SHP77 (cell line): Measurements from ENCODE around the gene NME3.
"Not testable (repeated sequence)": the region's sequence is repeated elsewhere in the genome, so short reads cannot be mapped to it uniquely, and the experiment has no call there.

Source experiments
- DNase-seq, 2 experiments: peaks; one replicate each; lab custom pipeline; 2025; lab: John Stamatoyannopoulos, UW

The NME3 gene

GRCh38 chr16:1747934-1748333 is 23.4 kb downstream of the NME3 start:
- DNase-seq: no peak

GRCh38 chr16:1746693-1747195 is 24.6 kb downstream of the NME3 start:
- no peak for DNase-seq

DNA sequence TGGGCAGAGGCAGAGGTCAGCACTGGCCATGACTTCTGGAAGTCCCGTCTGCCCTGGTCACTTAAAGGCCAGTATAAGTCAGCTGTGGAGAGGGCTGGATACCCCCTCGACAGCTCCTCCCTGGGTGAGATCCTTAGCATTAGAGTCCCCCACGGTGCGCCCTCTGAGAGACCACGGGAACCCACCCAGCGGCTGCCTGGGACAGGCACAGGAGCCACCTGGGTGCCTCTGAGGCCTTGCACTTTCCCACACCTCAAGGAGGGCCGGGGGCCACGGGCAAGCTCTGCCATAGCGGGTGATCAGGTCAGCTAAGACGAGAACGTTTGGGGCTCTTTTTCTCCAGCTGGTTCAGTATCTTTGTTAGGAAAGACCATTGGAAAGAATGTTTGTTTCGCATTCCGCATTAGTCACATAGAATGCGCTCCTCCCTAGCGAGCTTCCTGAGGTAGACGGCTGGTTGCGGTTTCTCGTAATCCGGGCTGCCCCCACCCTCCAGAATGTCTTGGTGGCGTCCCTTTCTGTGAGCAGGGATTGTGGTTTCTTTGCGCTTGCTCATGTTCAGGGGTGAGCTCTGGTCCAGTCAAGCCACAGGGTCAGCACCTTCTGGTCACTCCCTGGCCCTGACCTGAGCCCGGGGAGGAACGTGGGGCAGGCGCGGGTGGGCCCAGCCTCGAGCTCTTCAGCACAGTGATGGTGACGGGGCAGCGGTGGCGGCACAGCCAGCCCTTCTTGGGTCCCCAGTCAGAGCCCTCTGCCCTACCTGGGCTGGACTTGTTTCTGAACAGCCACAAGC is 25.2 kb downstream of the NME3 start:
- no peak for DNase-seq

DNA sequence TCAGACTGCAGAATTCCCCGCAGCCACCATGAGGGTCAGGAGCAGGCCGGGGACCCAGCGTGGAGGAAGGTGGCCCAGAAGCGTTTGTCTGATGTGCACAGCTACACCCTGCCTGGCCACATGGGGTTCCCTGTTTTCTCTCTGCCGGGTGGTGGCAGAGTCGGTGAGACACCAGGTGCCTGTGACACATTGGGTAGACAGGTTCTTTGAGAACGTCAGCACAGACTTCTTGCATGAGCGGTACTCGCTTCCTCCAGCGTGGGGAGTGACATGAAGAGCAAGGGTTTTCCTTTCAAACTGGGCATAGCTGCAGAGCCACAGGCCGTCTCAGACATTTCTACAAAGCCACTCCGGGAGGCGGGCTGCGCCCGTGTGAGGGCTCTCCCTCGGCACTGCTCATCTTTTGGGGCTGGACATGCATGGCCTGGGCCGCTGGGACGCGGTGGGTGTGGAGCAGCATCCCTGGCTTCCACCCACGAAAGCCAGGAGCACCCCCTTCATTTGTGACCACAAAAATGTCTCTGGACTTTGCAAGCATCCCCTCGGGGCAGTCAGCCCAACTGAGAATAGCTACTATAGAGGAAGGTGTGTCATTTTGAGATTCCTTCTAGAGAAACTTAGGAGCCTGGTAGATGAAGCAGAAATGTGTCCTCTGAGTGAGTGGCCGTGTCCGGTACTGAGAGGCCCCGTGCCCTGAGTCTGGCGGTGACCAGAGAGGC is 26.0 kb downstream of the NME3 start:
- DNase-seq: no peak

GRCh38 chr16:1744338-1744840 is 27.0 kb downstream of the NME3 start:
- DNase-seq: no peak

GRCh38 chr16:1743376-1744337 is 27.7 kb downstream of the NME3 start:
- no peak for DNase-seq

GRCh38 chr16:1741553-1742165 is 29.7 kb downstream of the NME3 start:
- no peak for DNase-seq

DNA sequence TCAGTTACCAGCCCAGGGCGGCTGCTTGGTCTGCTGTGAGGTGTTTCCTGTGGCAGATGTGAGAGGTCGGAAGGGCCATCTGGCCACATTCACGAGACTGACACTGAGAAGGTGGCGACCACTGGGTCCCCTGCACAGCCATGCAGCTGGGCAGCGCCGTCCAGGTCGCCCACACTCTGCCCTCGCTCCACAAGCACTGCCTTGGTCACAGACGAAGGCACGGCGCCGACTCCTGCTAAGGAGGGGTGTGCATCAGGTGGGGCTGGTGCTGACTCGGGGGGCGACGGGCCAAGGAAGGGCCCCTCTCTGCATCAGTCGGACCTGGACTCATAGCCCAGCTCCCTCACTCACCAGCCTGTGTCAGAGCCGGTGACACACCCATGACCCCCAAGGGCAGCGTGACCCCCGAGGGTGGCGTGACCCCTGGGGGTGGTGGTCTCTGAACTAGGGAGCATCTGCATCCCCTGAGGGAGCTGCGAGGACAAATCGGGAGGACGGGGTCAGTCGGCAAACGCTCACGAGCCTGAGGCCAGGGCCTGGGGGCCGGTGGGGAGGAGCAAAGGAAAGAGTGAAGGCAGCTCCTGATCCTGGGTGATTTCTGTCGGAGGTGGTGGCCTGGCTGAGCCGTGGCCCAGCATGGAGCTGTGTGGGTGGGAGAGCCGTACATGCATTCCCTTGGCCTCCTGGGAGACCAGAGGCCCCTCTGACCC is 30.4 kb downstream of the NME3 start:
- DNase-seq: no peak

DNA sequence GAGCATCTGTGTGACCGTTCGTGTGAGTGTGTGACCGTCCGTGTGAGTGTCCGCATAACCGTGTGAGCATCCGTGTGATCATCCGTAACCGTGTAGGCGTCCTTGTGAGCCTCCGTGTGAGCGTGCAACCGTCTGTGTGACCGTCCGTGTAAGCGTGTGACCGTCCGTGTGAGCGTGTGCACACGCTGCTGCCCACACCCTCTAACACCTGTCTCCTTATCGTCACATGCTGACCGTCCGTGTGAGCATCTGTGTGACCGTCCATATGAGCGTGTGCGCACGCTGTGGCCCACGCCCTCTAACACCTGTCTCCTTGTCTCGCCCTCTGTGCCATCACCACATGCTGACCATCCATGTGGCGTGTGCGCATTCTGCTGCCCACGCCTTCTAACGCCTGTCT is 31.1 kb downstream of the NME3 start:
- DNase-seq: no peak

DNA sequence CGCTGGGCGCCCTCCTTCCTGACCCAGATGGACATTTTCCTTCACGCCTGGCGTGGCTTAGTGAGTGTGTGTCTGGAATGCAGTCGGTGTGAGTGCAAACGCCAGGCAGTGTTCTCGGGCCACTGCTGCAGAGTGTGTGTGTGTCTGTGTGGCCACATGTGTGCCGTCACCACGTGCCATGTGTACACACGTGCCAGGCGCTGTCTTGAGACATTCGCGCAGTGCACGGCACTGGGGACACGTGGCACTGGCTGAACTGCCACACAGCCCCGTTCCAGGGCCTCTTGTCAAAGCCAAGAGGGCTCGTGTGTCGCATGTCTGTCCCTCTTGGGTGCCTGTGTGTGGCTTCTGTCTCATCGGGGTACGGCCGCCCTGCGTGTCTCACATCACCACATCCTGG is 36.5 kb downstream of the NME3 start:
- no peak for DNase-seq

DNA sequence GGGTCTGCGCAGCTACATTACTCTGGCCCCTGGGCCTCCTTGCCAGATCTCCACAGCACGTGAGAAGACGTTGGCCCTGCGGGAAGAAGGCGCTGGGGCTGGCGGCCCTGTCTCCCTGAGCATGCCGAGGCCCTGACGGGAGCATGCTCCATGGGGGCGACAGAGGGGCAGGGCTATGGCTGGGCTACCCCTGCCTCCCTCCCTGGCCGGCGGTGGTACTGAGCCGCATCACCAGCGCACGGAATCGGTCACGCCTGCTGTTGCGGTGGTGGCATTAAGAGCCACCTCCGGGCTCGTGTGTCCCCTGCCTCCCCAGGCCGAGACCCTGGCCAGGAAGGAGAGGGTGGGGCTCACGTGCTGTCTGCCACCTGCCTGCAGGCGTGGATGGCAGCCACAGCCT is 37.2 kb downstream of the NME3 start:
- DNase-seq: no peak

GRCh38 chr16:1732551-1732987 is 38.8 kb downstream of the NME3 start:
- not testable (repeated sequence) for DNase-seq

- DNase-seq: no peak
Observed at GRCh38 chr16:1732071-1732470, 39.3 kb downstream of the NME3 start.

DNA sequence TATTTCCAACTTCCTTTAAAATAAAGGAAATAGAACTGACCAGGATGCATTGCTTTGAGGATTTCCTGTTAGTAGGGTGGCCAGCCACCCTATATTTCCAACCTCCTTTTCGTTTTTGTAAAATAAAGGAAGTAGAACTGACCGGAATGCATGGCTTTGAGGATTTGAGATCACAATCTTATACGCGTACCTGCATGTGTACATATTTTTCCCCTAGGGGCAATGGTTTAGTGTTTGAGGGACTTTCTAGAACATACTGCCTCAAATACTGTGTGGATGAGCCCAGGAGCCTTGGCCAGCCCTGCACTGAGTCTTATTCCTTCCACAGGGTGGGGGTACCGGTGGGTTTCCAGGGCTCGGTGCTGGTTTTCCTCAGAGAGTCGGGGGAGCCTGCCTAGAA is 39.7 kb downstream of the NME3 start:
- no peak for DNase-seq

GRCh38 chr16:1731073-1731472 is 40.3 kb downstream of the NME3 start:
- DNase-seq: no peak

DNA sequence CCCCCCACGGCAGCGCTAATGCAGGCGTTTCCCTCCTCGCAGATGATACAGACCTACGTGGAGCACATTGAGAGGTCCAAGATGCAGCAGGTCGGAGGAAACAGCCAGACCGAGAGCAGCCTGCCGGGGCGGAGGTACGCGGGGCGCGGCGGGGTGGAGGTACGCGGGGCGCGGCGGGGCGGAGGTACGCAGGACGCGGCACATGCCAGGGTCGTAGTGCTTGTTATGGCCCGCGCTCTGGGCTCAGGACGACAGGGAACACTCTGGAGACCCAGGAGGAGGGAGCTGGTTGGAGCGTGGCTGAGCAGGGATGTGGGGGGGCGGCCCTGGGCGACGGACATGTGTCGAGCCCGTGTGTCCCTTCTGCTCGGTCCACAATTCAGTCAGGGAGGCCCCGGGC is 41.9 kb downstream of the NME3 start:
- DNase-seq: no peak

GRCh38 chr16:1729026-1729425 is 42.3 kb downstream of the NME3 start:
- DNase-seq: no peak

DNA sequence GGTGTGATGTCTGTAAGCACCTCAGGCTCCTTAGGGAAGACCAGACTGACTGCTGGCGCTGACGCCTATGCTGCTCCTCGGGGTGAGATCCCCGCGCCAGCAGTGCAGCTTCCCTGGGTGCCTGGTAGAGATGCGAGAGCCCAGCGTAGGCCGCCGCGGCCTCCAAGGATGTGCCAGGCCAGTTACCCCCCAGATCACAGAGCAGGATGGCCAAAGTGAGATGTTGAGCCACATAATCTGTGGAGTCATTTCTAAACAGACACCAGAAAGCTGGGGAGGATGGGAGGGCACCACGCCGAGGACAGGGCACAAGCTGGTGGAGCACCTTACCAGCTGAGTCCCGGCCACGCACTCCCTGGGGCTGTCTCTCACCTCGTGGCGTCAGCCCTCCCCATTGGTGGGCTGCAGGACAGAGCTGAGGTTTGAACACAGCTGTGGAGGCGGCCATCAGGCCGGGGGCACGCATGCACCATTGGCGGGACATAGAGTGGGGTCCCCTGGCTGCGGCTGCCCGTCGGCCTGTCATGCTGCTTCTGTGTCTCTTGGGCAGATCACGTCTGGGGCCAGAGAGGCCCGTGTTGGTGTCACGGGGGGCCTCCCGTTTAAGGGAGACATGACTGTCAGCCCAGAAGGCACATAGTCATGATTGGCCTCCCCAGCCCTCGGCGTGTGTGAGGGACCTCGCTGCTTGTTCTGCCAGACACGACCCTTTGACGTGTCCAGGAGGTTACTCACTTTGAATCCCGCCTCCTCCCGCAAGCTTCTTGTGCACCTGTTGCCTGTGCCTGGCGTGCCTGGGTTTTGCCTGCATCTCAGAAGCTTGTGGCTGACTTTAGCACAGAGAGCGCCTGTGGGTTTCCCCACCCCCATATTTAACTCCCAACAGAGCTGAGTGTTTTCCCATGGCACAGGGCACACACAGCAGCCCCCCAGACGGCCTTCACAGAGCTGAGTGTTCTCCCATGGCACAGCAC is 43.4 kb downstream of the NME3 start:
- no peak for DNase-seq

- no peak for DNase-seq
Observed at GRCh38 chr16:1726661-1727502, 44.5 kb downstream of the NME3 start.
